Measurements from ENCODE around the gene ZNF19. TPM values are rescaled to one million over a fixed set of nuclear protein-coding genes. Genes with fewer than 3 reads are reported as not detected.

Gene ZNF19
- total and polyA plus RNA-seq, 7 donors, result 0.92 to 2.2 (median 1.2) TPM

GRCh38 chr16:71423865-71424264 is 65.3 kb downstream of the ZNF19 start:
- DNase-seq, result no peak
- H3K36me3 ChIP-seq (ENCODE audit: insufficient read depth in 1 of 2, low read depth in 1 of 2), result no peaks in the 10 kb centered on the region
- intact Hi-C loops (cut with DNase I), result no loop called here
- H3K27ac ChIP-seq, result no peak overlapping the region
- H3K9me3 ChIP-seq, result no peaks in the 10 kb centered on the region
- no peak overlapping the region for H3K4me3 ChIP-seq
- TF ChIP-seq, protein P1, sequence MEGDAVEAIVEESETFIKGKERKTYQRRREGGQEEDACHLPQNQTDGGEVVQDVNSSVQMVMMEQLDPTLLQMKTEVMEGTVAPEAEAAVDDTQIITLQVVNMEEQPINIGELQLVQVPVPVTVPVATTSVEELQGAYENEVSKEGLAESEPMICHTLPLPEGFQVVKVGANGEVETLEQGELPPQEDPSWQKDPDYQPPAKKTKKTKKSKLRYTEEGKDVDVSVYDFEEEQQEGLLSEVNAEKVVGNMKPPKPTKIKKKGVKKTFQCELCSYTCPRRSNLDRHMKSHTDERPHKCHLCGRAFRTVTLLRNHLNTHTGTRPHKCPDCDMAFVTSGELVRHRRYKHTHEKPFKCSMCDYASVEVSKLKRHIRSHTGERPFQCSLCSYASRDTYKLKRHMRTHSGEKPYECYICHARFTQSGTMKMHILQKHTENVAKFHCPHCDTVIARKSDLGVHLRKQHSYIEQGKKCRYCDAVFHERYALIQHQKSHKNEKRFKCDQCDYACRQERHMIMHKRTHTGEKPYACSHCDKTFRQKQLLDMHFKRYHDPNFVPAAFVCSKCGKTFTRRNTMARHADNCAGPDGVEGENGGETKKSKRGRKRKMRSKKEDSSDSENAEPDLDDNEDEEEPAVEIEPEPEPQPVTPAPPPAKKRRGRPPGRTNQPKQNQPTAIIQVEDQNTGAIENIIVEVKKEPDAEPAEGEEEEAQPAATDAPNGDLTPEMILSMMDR (IDR thresholded peaks at IDR 0.05), result no peak
- H3K27me3 ChIP-seq (ENCODE audit: insufficient read depth in 3 of 3, low read length in 2 of 3), result peaks cover 0 to 32% (median 15%) of the 10 kb centered on the region in 3 donors
- WGBS, 3 donors, result 79 to 85% (median 84%) methylated on average over 7 of the region's 7 CpGs
- no peaks in the 10 kb centered on the region for H3K4me1 ChIP-seq
- no peak for ATAC-seq

Other genes starting within 250 kb of the ZNF19 start
- gene CMTR2, start 199.9 kb downstream of the ZNF19 start, total RNA-seq, result 10 to 100 TPM in 2 of 4 donors, 1 to 10 TPM in 2; 8.4 to 12.8 (median 9.7) TPM
- 10 to 100 TPM in 1 of 3 donors, 1 to 10 TPM in 2; 4.3 to 15.8 (median 9.1) TPM for gene CMTR2, start 199.9 kb downstream of the ZNF19 start, polyA plus RNA-seq
- under 1 TPM in 2 of 4 donors, not detected in 2; 0.34 to 0.50 TPM for gene CALB2, start 130.6 kb downstream of the ZNF19 start, total RNA-seq
- under 1 TPM; 0.16 to 0.61 (median 0.52) TPM for gene CALB2, start 130.6 kb downstream of the ZNF19 start, polyA plus RNA-seq
- not detected for gene TLE7, start 47.3 kb downstream of the ZNF19 start, total RNA-seq
- not detected for gene TLE7, start 47.3 kb downstream of the ZNF19 start, polyA plus RNA-seq
- 1 to 10 TPM; 3.8 to 7.2 (median 5.4) TPM for gene ZNF23, start 27.1 kb downstream of the ZNF19 start, total RNA-seq
- 1 to 10 TPM; 4.8 to 9.3 (median 6.1) TPM for gene ZNF23, start 27.1 kb downstream of the ZNF19 start, polyA plus RNA-seq
- not detected for gene CHST4, start 37.1 kb upstream of the ZNF19 start, total RNA-seq
- not detected for gene CHST4, start 37.1 kb upstream of the ZNF19 start, polyA plus RNA-seq
- gene TAT, start 87.8 kb upstream of the ZNF19 start, total RNA-seq, result under 1 TPM in 2 of 4 donors, not detected in 2; 0.17 to 0.26 TPM
- gene TAT, start 87.8 kb upstream of the ZNF19 start, polyA plus RNA-seq, result not detected
- gene MARVELD3, start 136.9 kb upstream of the ZNF19 start, total RNA-seq, result not detected
- gene MARVELD3, start 136.9 kb upstream of the ZNF19 start, polyA plus RNA-seq, result under 1 TPM in 2 of 3 donors, not detected in 1; 0.01 to 0.10 TPM
- gene PHLPP2, start 235.4 kb upstream of the ZNF19 start, total RNA-seq, result 1 to 10 TPM; 3.7 to 5.2 (median 4.3) TPM
- 1 to 10 TPM in 2 of 3 donors, under 1 TPM in 1; 0.96 to 2.9 (median 1.0) TPM for gene PHLPP2, start 235.4 kb upstream of the ZNF19 start, polyA plus RNA-seq

All from psoas muscle (tissue), 8 donors.